Muscle layer of duodenum (tissue), 2 donors: ENCODE data around the gene COX6B2.
A peak's percentile ranks its signal among the peaks of the same experiment; 100 is the strongest.
"Not testable (repeated sequence)": the region's sequence is repeated elsewhere in the genome, so short reads cannot be mapped to it uniquely, and the experiment has no call there.

Experiments
- H3K27ac ChIP-seq: one replicate; pipeline ENCODE4 v1.7.0; 2013; ENCODE audit warnings: mild to moderate bottlenecking, low read length
- H3K27me3 ChIP-seq: one replicate; pipeline ENCODE4 v1.7.0; 2013; ENCODE audit warnings: low read depth, mild to moderate bottlenecking, control low read depth, low read length
- H3K36me3 ChIP-seq, 2 donors: one replicate each; pipeline ENCODE4 v1.7.0; 2013; ENCODE audit warnings: low read length in 2 of 2, control low read depth in 1 of 2, mild to moderate bottlenecking in 1 of 2; ENCODE audit not compliant: insufficient read depth in 2 of 2, control insufficient read depth in 1 of 2
- H3K4me1 ChIP-seq, 2 donors: one replicate each; pipeline ENCODE4 v1.7.0; 2013; ENCODE audit warnings: low read length in 2 of 2, mild to moderate bottlenecking in 2 of 2, control low read depth in 1 of 2, moderate library complexity in 1 of 2; ENCODE audit not compliant: insufficient read depth in 2 of 2, control insufficient read depth in 1 of 2
- H3K4me3 ChIP-seq, 2 donors: one replicate each; pipeline ENCODE4 v1.7.0; 2013; ENCODE audit warnings: low read length in 2 of 2, low read depth in 1 of 2, mild to moderate bottlenecking in 1 of 2
- H3K9me3 ChIP-seq, 2 donors: one replicate each; pipeline ENCODE4 v1.7.0; 2013; ENCODE audit warnings: low read length in 2 of 2, control low read depth in 1 of 2, mild to moderate bottlenecking in 1 of 2; ENCODE audit not compliant: control insufficient read depth in 1 of 2
- donor health status: healthy.

The COX6B2 gene

GRCh38 chr19:55328774-55329318, 25.7 kb downstream of the COX6B2 start:
- H3K27me3 ChIP-seq, H3K36me3 ChIP-seq, H3K27ac ChIP-seq, H3K9me3 ChIP-seq, H3K4me1 ChIP-seq, H3K4me3 ChIP-seq: not testable (repeated sequence)

GRCh38 chr19:55325172-55325571, 29.3 kb downstream of the COX6B2 start, which contains the start of gene TMEM150B:
Gene TMEM150B, minus strand, starts transcription at chr19:55325341. Its CDS starts 4,305 bp downstream, at chr19:55321036.
- Histone ChIP-seq H3K4me1 (no peaks in the 10 kb centered on the region), H3K4me3 (peak within 1 kb of the TSS in 1 of 2 donors; percentile 37), H3K27me3 (no peaks in the 10 kb centered on the region), H3K9me3 (no peaks in the 10 kb centered on the region), H3K36me3 (no peaks in the 10 kb centered on the region), H3K27ac (peak within 1 kb of the TSS; percentile 58)

GRCh38 chr19:55324662-55325061, 29.9 kb downstream of the COX6B2 start:
- Histone ChIP-seq H3K36me3 (no peaks in the 10 kb centered on the region), H3K27me3 (peaks cover 3% of the 10 kb centered on the region), H3K27ac (peak overlapping the region; percentile 58), H3K9me3 (no peaks in the 10 kb centered on the region), H3K4me1 (no peaks in the 10 kb centered on the region), H3K4me3 (peak overlapping the region in 1 of 2 donors; percentile 37)

GRCh38 chr19:55322204-55322885, 32.2 kb downstream of the COX6B2 start:
- H3K4me1 ChIP-seq, result no peaks in the 10 kb centered on the region
- no peaks in the 10 kb centered on the region for H3K9me3 ChIP-seq
- no peaks in the 10 kb centered on the region for H3K36me3 ChIP-seq
- peak overlapping the region in 1 of 2 donors; percentile 37 for H3K4me3 ChIP-seq
- peaks cover 3% of the 10 kb centered on the region for H3K27me3 ChIP-seq
- peak overlapping the region; percentile 67 for H3K27ac ChIP-seq

GRCh38 chr19:55321466-55322137, 32.9 kb downstream of the COX6B2 start:
- no peaks in the 10 kb centered on the region for H3K9me3 ChIP-seq
- peaks cover 3% of the 10 kb centered on the region for H3K27me3 ChIP-seq
- no peaks in the 10 kb centered on the region for H3K4me1 ChIP-seq
- no peaks in the 10 kb centered on the region for H3K36me3 ChIP-seq
- H3K4me3 ChIP-seq, result peak overlapping the region in 1 of 2 donors; percentile 37
- H3K27ac ChIP-seq, result peak overlapping the region; percentile 67

- H3K27ac ChIP-seq, result peak overlapping the region; percentile 67
- H3K27me3 ChIP-seq, result peaks cover 3% of the 10 kb centered on the region
- no peaks in the 10 kb centered on the region for H3K9me3 ChIP-seq
- H3K4me1 ChIP-seq, result no peaks in the 10 kb centered on the region
- no peaks in the 10 kb centered on the region for H3K36me3 ChIP-seq
- peak overlapping the region in 1 of 2 donors; percentile 37 for H3K4me3 ChIP-seq
These were observed 33.6 kb downstream of the COX6B2 start for GRCh38 chr19:55320844-55321419.

- Histone ChIP-seq H3K36me3 (no peaks in the 10 kb centered on the region), H3K9me3 (no peaks in the 10 kb centered on the region), H3K27ac (no peak overlapping the region), H3K4me3 (peak overlapping the region in 1 of 2 donors; percentile 11), H3K27me3 (peaks cover 3% of the 10 kb centered on the region), H3K4me1 (no peaks in the 10 kb centered on the region)
These were observed 34.7 kb downstream of the COX6B2 start for GRCh38 chr19:55319785-55320184.

- Histone ChIP-seq H3K9me3 (no peaks in the 10 kb centered on the region), H3K4me1 (no peaks in the 10 kb centered on the region), H3K4me3 (no peak overlapping the region), H3K27ac (no peak overlapping the region), H3K27me3 (peaks cover 3% of the 10 kb centered on the region), H3K36me3 (no peaks in the 10 kb centered on the region)
These were observed 37.9 kb downstream of the COX6B2 start for GRCh38 chr19:55316646-55317045.

GRCh38 chr19:55315956-55316525, 38.5 kb downstream of the COX6B2 start:
- no peaks in the 10 kb centered on the region for H3K4me1 ChIP-seq
- H3K4me3 ChIP-seq, result no peak overlapping the region
- H3K9me3 ChIP-seq, result no peaks in the 10 kb centered on the region
- peaks cover 3% of the 10 kb centered on the region for H3K27me3 ChIP-seq
- no peaks in the 10 kb centered on the region for H3K36me3 ChIP-seq
- H3K27ac ChIP-seq, result no peak overlapping the region

GRCh38 chr19:55314396-55314795, 40.1 kb downstream of the COX6B2 start:
- Histone ChIP-seq H3K27me3 (no peaks in the 10 kb centered on the region), H3K36me3 (peaks cover 0 to 8% of the 10 kb centered on the region in 2 donors), H3K9me3 (no peaks in the 10 kb centered on the region), H3K4me1 (no peaks in the 10 kb centered on the region), H3K27ac (no peak overlapping the region), H3K4me3 (no peak overlapping the region)
